AG04449 (cell line): ENCODE data around the gene RBM19.

Experiments
- CTCF ChIA-PET: fragments of 350-600 bp; formaldehyde crosslinking; extraction: SDS; loops from one replicate; lab custom pipeline; 2021; ENCODE audit warnings: antibody characterized with exemption; lab: Yijun Ruan, JAX
- POLR2A ChIA-PET: fragments of 400-600, 350-600 bp; formaldehyde crosslinking; extraction: SDS; loops from one replicate; lab custom pipeline; 2020; ENCODE audit warnings: antibody characterized with exemption, inconsistent platforms; lab: Yijun Ruan, JAX
- DNase-seq: peaks from one replicate; pipeline ENCODE4 v3.0.0-alpha.2; 2010; ENCODE audit warnings: low read depth, low spot score
- H3K4me3 ChIP-seq: 2 replicates; pipeline ENCODE4 v1.5.1; 2011; ENCODE audit warnings: low read depth, mild to moderate bottlenecking, control low read depth, low read length
- TF ChIP-seq, protein P1 (sequence below): IDR thresholded peaks from one replicate; pipeline ENCODE4 v1.5.1; 2011; ENCODE audit warnings: mild to moderate bottlenecking, moderate library complexity, low read length, control low read depth, inconsistent platforms; ENCODE audit not compliant: insufficient read depth; ENCODE audit errors: missing control alignments

The RBM19 gene

DNA sequence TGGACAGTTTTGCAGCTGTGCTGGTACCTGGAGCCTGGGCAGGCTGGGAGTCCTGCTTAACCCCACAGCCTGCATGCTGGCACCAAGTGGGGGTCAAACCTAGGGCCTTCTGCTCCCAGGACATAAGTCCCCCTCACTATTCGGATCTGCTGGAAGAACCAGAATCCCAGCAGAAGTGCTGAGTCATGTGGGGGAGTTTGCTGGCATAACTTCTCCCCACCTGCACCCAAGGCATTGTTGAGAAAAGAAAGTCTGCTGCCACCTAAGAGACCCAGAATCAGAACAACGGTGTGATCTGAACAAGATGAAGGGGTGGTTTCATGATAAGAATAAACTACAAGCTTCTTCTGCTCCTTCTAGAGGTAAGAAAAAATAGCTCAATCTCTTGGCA is 102.7 kb downstream of the RBM19 start:
- DNase-seq, result no peak
- POLR2A ChIA-PET, result no interaction called here
- CTCF ChIA-PET, result interaction anchor here (1.9 kb wide), 1 partner anchor 402 kb away, joined by 11 read pairs; no protein-coding TSS in a partner anchor

DNA sequence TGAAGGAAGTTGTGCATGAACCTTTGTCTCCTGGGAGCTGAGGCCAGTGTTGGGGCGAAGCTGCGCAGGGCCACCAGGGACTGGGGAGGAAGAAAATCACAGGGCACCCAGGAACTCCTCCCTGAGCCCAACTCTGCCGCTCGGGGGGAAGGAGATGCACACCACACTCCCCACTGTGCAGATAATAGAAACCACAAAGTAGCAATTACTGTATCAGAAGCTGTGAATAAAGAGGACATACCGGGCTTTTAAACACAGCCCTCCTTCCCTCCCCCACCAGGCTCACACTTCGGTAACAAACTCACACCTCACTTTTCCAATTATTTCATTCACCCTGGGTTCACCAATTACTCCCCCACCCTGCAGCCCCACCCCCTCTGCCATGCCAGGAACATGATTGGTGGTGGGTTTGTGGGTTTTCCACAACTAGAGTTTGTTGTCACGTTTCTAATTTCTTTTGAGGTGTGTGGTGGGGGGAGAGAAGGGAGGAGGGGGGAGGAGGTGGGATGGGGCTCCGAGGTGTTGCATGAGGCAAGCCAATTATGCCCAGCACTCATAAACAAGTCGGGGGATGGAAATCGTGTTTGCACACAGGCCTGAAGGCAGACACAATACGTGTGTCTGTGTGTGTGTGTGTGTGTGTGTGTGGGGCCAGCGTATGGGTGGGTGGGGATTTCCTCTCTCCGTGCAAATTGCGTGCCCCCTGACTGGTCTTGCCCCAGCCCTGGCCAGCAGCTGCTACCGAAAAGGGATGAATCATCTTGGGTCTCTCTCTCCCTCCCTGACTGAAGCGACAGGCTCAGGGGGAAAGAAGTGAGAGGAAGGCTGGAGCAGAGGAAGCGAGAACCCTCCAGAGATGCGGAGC is 103.3 kb downstream of the RBM19 start:
- H3K4me3 ChIP-seq, result no peak overlapping the region
- POLR2A ChIA-PET, result no interaction called here
- TF ChIP-seq, protein P1, sequence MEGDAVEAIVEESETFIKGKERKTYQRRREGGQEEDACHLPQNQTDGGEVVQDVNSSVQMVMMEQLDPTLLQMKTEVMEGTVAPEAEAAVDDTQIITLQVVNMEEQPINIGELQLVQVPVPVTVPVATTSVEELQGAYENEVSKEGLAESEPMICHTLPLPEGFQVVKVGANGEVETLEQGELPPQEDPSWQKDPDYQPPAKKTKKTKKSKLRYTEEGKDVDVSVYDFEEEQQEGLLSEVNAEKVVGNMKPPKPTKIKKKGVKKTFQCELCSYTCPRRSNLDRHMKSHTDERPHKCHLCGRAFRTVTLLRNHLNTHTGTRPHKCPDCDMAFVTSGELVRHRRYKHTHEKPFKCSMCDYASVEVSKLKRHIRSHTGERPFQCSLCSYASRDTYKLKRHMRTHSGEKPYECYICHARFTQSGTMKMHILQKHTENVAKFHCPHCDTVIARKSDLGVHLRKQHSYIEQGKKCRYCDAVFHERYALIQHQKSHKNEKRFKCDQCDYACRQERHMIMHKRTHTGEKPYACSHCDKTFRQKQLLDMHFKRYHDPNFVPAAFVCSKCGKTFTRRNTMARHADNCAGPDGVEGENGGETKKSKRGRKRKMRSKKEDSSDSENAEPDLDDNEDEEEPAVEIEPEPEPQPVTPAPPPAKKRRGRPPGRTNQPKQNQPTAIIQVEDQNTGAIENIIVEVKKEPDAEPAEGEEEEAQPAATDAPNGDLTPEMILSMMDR, result no peak
- CTCF ChIA-PET, result interaction anchor here (1.2 to 1.9 kb wide), 3 partner anchors 17 to 402 kb away, joined by 3 to 11 read pairs (median 3); no protein-coding TSS in a partner anchor
- DNase-seq, result peak; percentile 45

More for the DNA sequence above, 102.7 kb downstream of the RBM19 start:
- H3K4me3 ChIP-seq, result no peak overlapping the region
- TF ChIP-seq, protein P1, result no peak

GRCh38 chr12:113861708-113862312 is 104.3 kb downstream of the RBM19 start:
- ChIA-PET CTCF (interaction anchor here (1.0 to 1.9 kb wide), 4 partner anchors 18 to 401 kb away, joined by 3 to 11 read pairs (median 3); no protein-coding TSS in a partner anchor), POLR2A (no interaction called here)
- no peak for DNase-seq
- TF ChIP-seq, protein P1, result no peak
- no peak overlapping the region for H3K4me3 ChIP-seq

DNA sequence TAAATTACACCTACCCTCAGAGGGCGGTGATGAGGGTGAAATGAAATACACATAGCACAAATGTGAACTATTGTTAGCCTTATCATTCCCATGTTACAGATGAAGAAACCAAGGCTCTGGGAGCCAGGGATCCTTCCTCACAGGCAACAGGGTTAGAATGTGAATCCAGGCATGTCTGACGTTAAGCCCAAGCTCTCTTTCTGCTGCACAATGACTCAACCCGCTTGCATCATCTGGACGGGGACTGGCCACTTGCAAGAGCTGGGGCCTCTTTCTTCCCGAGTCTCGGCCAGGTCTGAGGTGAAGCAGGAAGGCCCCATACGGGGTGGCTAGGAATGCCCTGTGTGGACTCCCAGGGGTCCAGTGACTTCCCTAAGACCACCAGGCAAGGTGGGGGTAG is 105.2 kb downstream of the RBM19 start:
- H3K4me3 ChIP-seq, result no peak overlapping the region
- TF ChIP-seq, protein P1, result no peak
- CTCF ChIA-PET, result interaction anchor here (1.0 kb wide), 1 partner anchor 23 kb away, joined by 3 read pairs; no protein-coding TSS in a partner anchor
- DNase-seq, result peak; percentile 82
- POLR2A ChIA-PET, result no interaction called here

DNA sequence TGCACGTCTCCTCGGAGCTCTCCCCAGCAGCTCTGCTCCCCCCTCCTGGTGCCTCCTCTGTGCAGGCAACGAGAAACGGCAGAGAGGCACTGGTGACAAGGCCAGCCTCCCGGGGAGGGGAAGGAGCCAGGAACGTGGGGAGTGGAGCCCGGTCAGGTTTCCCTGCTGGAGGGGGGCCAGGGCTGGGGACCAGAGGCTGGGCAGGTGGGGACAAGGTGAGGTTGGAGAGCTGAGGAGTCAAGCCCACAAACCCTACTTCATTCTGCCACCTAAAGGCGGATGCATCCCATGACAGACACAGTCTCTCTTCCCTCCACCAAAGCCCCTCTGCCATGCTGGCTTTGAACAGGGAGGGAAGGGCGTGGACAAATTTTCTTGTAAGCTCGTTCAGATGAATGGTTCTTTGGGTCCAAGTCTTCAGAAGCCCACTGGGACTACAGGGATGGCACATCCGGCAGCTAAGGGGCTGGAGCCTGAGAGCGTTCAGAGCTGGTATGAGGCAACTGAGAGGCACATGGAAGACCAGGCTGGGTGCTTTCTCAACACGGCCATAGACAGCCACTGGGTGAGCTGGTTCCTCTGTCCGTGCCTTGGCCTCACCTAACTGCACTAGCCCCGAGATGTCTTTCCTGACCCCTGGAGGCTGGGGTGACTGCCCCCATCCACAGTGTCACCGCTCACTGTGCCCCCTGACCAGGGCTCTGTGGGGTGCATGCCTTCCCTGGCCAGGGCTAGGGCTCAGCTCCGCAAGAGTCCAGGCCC is 105.9 kb downstream of the RBM19 start:
- no peak overlapping the region for H3K4me3 ChIP-seq
- ChIA-PET CTCF (interaction anchor here (1.0 kb wide), 1 partner anchor 22 kb away, joined by 3 read pairs; no protein-coding TSS in a partner anchor), POLR2A (no interaction called here)
- DNase-seq, result no peak
- TF ChIP-seq, protein P1, result no peak
